Inflammatory macrophage treated with lipopolysaccharide for 4 hours (primary cell): ENCODE measurements around the gene ARSH.
"Not testable (repeated sequence)": the region's sequence is repeated elsewhere in the genome, so short reads cannot be mapped to it uniquely, and the experiment has no call there.

Experiments used
- DNase-seq: peaks from one replicate; pipeline ENCODE4 v3.0.0-alpha.2; 2020

The ARSH gene

DNA sequence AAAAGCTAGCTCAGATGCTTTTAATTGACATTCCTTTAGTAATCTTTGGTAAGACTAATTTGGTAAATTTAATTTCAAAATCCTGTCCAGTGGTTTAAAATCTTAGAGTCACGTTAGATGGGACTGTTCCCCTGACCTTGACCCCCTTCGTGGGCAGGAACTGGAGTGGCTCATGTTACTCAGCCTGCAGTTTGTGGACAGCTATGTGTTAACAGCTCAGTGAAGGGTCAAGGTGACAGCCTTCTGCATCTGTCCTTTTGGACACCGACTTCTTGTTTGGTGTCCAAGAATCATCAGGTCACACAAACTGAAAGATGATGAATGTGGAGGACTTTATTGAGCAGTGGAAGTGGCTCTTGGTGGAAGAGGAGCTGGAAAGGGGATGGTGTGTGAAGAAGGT, 37.9 kb downstream of the ARSH start:
- DNase-seq, result no peak

DNA sequence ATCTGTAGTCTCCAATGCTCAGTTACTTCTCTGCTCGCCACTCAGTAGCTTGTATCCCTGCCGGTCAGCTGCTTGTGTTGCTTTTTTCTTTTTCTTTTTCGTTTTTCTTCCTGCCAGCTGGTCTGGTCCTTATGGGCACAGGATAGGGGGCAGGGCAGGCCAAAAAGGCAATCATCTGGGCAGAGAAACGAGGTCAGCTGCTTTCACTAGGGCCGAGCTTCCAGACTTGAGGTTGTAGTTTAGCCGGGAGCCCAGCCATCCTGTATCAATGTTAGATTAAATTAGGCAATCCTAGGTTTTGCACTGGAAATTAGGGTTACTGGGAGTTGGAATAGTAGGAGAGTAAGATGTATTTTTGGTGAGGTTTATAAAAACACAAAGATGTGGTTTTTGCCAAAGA, 38.3 kb downstream of the ARSH start:
- DNase-seq, result no peak

DNA sequence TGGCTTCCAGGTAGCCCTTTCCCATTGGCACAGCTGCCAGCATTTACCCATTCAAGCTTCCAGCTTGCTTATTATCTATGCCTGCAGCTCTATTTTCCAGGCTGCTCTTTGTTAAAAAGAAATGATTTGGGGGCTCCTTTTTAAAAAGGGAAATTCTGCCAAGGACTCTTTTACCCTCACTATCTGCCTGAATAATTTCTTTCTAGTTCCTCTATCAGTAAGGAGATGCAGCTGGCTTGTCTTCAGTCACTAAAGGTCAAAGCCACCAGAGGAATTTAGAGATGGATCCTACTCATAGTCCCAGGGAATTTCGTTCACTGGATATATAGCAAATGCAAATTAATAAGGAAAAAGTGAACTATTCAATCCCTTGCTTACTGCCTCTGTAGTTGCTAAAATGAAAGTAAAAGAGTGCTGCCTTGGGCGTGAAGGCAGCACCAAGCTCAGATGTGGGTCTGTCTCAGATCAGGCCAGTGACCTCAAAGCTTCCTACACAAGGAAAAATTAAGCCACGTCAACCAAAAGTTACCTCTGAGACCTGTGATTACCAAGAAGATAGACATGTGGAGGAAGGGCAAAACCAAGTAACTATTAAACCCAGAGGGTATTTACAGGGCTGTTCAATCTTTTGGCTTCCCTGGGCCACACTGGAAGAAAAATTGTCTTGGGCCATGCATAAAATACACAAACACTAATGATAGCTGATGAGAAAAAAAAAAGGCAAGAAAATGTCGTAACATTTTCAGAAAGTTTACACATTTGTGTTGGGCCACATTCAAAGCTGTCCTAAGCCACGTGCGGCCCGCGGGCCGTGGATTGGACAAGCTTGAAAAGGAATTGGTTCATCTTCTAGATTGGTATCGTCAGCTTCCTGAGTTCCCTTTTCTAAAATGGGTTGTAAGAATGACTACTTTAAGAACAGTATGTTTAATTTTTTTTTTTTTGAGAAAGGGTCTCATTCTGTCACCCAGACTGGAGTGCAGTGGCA, 40.2 kb downstream of the ARSH start:
- DNase-seq, result no peak

DNA sequence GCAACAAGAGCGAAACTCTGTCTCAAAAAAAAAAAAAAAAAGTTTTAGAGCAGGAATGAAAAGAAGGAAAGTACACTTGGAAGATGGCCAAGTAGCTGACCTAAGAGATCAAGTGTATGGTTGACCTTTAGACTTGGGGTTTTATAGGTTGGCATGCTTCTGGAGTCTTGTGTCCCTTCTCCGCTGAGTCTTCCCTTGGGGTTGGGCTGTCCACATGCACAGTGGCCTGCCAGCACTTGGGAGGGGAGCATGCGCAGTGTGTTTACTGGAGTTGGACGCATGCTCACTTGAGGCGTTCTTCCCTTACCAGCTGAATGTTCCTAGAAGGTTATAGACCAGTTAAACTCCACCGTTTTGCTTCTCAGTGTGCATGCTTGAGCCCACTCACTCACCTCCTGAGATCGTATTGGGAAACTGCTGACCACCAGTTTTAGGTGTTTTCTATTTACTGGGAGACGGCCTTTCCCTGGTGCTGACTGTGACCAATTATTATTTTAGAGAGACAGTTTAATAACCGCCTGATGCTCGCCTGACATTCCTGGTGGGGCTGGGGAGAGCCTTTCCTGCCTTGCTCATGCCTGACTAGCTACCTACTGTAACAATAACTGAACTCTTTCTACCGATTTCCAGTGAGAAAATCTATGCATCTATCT, 44.3 kb downstream of the ARSH start:
- not testable (repeated sequence) for DNase-seq

DNA sequence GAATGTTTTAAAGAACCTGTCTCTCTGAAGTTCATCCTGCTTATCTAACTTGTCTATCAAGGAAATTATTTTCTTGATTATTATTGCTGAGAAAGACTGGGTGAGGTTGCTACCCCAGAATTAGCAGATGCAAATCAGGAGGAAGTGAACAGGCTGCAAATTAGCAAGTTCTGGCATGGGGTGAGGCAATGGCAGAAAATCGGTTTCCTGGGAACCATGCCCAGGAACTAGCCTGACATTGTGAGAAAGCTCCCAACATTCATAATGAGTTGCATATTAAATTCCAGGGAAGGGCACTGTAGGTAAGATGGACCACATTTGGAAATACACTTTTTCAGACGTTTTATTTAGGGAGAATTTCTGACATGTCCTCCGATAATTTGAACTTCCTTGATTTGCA, 46.5 kb downstream of the ARSH start:
- DNase-seq, result no peak

DNA sequence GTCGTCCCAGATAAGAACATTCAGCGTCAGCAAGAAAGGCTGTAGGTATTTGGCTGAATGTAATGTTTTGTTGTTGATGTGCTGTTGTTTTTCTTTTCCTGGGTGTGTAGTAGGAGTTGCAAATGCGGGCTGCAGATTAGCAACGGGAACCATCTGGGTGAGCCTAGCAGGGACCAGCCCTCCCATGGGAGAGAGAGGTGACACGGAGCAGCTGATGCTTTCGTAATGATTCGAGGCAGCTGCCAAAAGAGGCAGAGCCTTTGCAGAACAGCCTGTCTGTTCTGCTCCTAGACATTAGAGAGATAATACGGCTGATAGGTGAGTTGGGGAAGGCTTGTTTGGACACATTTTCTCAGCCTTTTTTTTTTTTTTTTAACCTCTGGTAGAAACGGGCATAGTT, 60.2 kb downstream of the ARSH start:
- DNase-seq, result no peak

DNA sequence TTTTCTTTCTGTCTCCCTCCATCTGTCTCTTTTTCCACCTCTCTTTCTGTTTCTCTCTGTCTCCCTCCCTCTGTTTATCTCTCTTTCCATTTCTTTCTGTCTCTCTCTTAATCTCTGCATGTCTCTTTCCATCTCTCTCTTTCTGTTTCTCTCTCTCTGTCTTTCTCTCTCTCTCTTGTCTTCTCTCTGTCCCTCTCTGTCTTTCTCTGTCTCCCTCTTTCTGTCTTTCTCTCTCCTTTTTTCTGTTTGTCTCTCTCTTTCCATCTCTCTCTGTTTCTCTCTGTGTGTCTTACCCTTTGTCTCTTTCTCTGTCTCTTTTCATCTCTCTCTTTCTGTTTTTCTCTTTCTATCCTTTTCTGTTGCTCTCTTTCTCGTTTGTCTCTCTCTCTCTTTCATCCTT, 69.6 kb downstream of the ARSH start:
- DNase-seq, result no peak

DNA sequence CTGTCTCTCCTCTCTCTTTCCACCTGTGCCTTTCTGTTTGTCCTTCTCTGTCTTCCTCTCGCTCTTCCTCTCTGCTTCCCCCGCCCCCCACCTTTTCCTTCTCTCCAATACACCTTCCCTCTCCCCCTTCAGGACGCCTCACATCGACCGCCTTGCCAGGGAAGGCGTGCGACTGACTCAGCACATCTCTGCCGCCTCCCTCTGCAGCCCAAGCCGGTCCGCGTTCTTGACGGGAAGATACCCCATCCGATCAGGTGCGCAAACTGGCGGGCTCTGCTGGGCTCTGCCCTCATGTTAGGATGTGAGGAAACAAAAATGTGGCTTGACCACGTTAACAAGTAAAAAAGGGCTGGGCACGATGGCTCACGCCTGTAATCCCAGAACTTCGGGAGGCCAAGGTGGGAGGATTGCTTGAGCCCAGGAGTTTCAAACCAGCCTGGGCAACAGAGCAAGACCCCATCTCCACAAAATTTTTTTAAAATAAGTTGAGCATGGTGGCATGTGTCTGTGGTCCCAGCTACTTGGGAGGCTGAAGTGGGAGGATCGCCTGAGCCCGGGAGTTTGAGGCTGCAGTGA, 70.2 kb downstream of the ARSH start:
- DNase-seq, result no peak
